ENCODE results near the gene SH3BGR. TPM values are rescaled to one million over a fixed set of nuclear protein-coding genes. Genes with fewer than 3 reads are reported as not detected.

Gene SH3BGR
- total RNA-seq, 2 experiments from 2014 or later = 3.9 to 4.7 TPM

GRCh38 chr21:39447264-39447663 is 4.5 kb upstream of the SH3BGR start:
- H3K36me3 Mint-ChIP-seq = peaks cover 4% of the 10 kb centered on the region
- no peaks in the 10 kb centered on the region for H3K9me3 Mint-ChIP-seq
- DNase-seq = no peak
- peak overlapping the region; percentile 30 for H3K4me3 Mint-ChIP-seq
- peaks cover 15% of the 10 kb centered on the region for H3K4me1 Mint-ChIP-seq
- H3K27ac Mint-ChIP-seq = no peak overlapping the region
- H3K27me3 Mint-ChIP-seq = peaks cover 3% of the 10 kb centered on the region

GRCh38 chr21:39452207-39452969 is 618 bp downstream of the SH3BGR start:
- H3K9me3 Mint-ChIP-seq = no peaks in the 10 kb centered on the region
- H3K4me3 Mint-ChIP-seq = no peak overlapping the region
- no peak for DNase-seq
- H3K27me3 Mint-ChIP-seq = no peaks in the 10 kb centered on the region
- no peaks in the 10 kb centered on the region for H3K4me1 Mint-ChIP-seq
- H3K27ac Mint-ChIP-seq = no peak overlapping the region
- H3K36me3 Mint-ChIP-seq = peaks cover 2% of the 10 kb centered on the region

- DNase-seq = no peak
- H3K9me3 Mint-ChIP-seq = no peaks in the 10 kb centered on the region
- no peak overlapping the region for H3K4me3 Mint-ChIP-seq
- no peak overlapping the region for H3K27ac Mint-ChIP-seq
- no peaks in the 10 kb centered on the region for H3K27me3 Mint-ChIP-seq
- H3K36me3 Mint-ChIP-seq = peaks cover 2% of the 10 kb centered on the region
- no peaks in the 10 kb centered on the region for H3K4me1 Mint-ChIP-seq
Measured at GRCh38 chr21:39452970-39453342, 1.2 kb downstream of the SH3BGR start.

GRCh38 chr21:39453571-39454179 is 1.9 kb downstream of the SH3BGR start:
- no peaks in the 10 kb centered on the region for H3K4me1 Mint-ChIP-seq
- no peaks in the 10 kb centered on the region for H3K27me3 Mint-ChIP-seq
- H3K27ac Mint-ChIP-seq = no peak overlapping the region
- no peaks in the 10 kb centered on the region for H3K36me3 Mint-ChIP-seq
- DNase-seq = no peak
- H3K4me3 Mint-ChIP-seq = no peak overlapping the region
- no peaks in the 10 kb centered on the region for H3K9me3 Mint-ChIP-seq

GRCh38 chr21:39454949-39455668 is 3.3 kb downstream of the SH3BGR start:
- no peaks in the 10 kb centered on the region for H3K27me3 Mint-ChIP-seq
- H3K36me3 Mint-ChIP-seq = no peaks in the 10 kb centered on the region
- no peak overlapping the region for H3K27ac Mint-ChIP-seq
- no peak for DNase-seq
- H3K9me3 Mint-ChIP-seq = no peaks in the 10 kb centered on the region
- H3K4me1 Mint-ChIP-seq = no peaks in the 10 kb centered on the region
- no peak overlapping the region for H3K4me3 Mint-ChIP-seq

- no peak overlapping the region for H3K27ac Mint-ChIP-seq
- no peak overlapping the region for H3K4me3 Mint-ChIP-seq
- DNase-seq = no peak
- no peaks in the 10 kb centered on the region for H3K9me3 Mint-ChIP-seq
- no peaks in the 10 kb centered on the region for H3K4me1 Mint-ChIP-seq
- no peaks in the 10 kb centered on the region for H3K36me3 Mint-ChIP-seq
- H3K27me3 Mint-ChIP-seq = no peaks in the 10 kb centered on the region
Measured at GRCh38 chr21:39456665-39457064, 4.9 kb downstream of the SH3BGR start.

- H3K4me3 Mint-ChIP-seq = no peak overlapping the region
- no peak overlapping the region for H3K27ac Mint-ChIP-seq
- peaks cover 8% of the 10 kb centered on the region for H3K36me3 Mint-ChIP-seq
- H3K4me1 Mint-ChIP-seq = no peaks in the 10 kb centered on the region
- DNase-seq = no peak
- H3K9me3 Mint-ChIP-seq = peaks cover 1% of the 10 kb centered on the region
- H3K27me3 Mint-ChIP-seq = no peaks in the 10 kb centered on the region
Measured at GRCh38 chr21:39461419-39461818, 9.6 kb downstream of the SH3BGR start.

GRCh38 chr21:39463308-39463707 is 11.5 kb downstream of the SH3BGR start:
- Mint-ChIP-seq H3K36me3 (peaks cover 9% of the 10 kb centered on the region), H3K9me3 (peaks cover 1% of the 10 kb centered on the region), H3K27me3 (no peaks in the 10 kb centered on the region)

GRCh38 chr21:39466584-39466983 is 14.8 kb downstream of the SH3BGR start:
- Mint-ChIP-seq H3K36me3 (peaks cover 11% of the 10 kb centered on the region), H3K4me3 (no peak overlapping the region), H3K27ac (no peak overlapping the region), H3K4me1 (no peaks in the 10 kb centered on the region), H3K27me3 (no peaks in the 10 kb centered on the region), H3K9me3 (peaks cover 1% of the 10 kb centered on the region)
- no peak for DNase-seq

More at GRCh38 chr21:39463308-39463707, 11.5 kb downstream of the SH3BGR start:
- no peak overlapping the region for H3K4me3 Mint-ChIP-seq
- H3K27ac Mint-ChIP-seq = no peak overlapping the region
- no peaks in the 10 kb centered on the region for H3K4me1 Mint-ChIP-seq
- no peak for DNase-seq

- Mint-ChIP-seq H3K4me1 (no peaks in the 10 kb centered on the region), H3K36me3 (peaks cover 11% of the 10 kb centered on the region), H3K27me3 (no peaks in the 10 kb centered on the region), H3K27ac (no peak overlapping the region), H3K4me3 (no peak overlapping the region), H3K9me3 (peaks cover 1% of the 10 kb centered on the region)
- no peak for DNase-seq
Measured at GRCh38 chr21:39467746-39468145, 16.0 kb downstream of the SH3BGR start.

- no peak for DNase-seq
- Mint-ChIP-seq H3K9me3 (peaks cover 1% of the 10 kb centered on the region), H3K36me3 (peaks cover 11% of the 10 kb centered on the region)
Measured at GRCh38 chr21:39468559-39468958, 16.8 kb downstream of the SH3BGR start.

GRCh38 chr21:39471598-39471997 is 19.8 kb downstream of the SH3BGR start:
- no peak overlapping the region for H3K27ac Mint-ChIP-seq
- no peaks in the 10 kb centered on the region for H3K27me3 Mint-ChIP-seq
- DNase-seq = no peak
- H3K36me3 Mint-ChIP-seq = peaks cover 4% of the 10 kb centered on the region
- H3K4me3 Mint-ChIP-seq = no peak overlapping the region
- no peaks in the 10 kb centered on the region for H3K4me1 Mint-ChIP-seq
- H3K9me3 Mint-ChIP-seq = no peaks in the 10 kb centered on the region

More at GRCh38 chr21:39468559-39468958, 16.8 kb downstream of the SH3BGR start:
- Mint-ChIP-seq H3K4me1 (no peaks in the 10 kb centered on the region), H3K27ac (no peak overlapping the region), H3K4me3 (no peak overlapping the region), H3K27me3 (no peaks in the 10 kb centered on the region)

GRCh38 chr21:39472786-39473185 is 21.0 kb downstream of the SH3BGR start:
- DNase-seq = no peak
- Mint-ChIP-seq H3K36me3 (peaks cover 4% of the 10 kb centered on the region), H3K27me3 (no peaks in the 10 kb centered on the region), H3K4me3 (no peak overlapping the region), H3K27ac (no peak overlapping the region), H3K9me3 (no peaks in the 10 kb centered on the region), H3K4me1 (no peaks in the 10 kb centered on the region)

- Mint-ChIP-seq H3K4me1 (no peaks in the 10 kb centered on the region), H3K27ac (no peak overlapping the region), H3K4me3 (no peak overlapping the region), H3K27me3 (no peaks in the 10 kb centered on the region), H3K36me3 (peaks cover 4% of the 10 kb centered on the region), H3K9me3 (no peaks in the 10 kb centered on the region)
- DNase-seq = no peak
Measured at GRCh38 chr21:39474611-39475010, 22.8 kb downstream of the SH3BGR start.

- H3K9me3 Mint-ChIP-seq = no peaks in the 10 kb centered on the region
- H3K36me3 Mint-ChIP-seq = peaks cover 3% of the 10 kb centered on the region
- no peaks in the 10 kb centered on the region for H3K4me1 Mint-ChIP-seq
- DNase-seq = no peak
- no peak overlapping the region for H3K4me3 Mint-ChIP-seq
- H3K27ac Mint-ChIP-seq = no peak overlapping the region
- no peaks in the 10 kb centered on the region for H3K27me3 Mint-ChIP-seq
Measured at GRCh38 chr21:39479164-39479813, 27.5 kb downstream of the SH3BGR start.
